Measurements from ENCODE around the gene PLS3. TPM values are rescaled to one million over a fixed set of nuclear protein-coding genes. Genes with fewer than 3 reads are reported as not detected.
"Not testable (repeated sequence)": the region's sequence is repeated elsewhere in the genome, so short reads cannot be mapped to it uniquely, and the experiment has no call there.

The PLS3 gene
- total RNA-seq (2014; rRNA removed; shearing (Covaris generic)), result 72.6 and 80.5 TPM in 2 replicates

DNA sequence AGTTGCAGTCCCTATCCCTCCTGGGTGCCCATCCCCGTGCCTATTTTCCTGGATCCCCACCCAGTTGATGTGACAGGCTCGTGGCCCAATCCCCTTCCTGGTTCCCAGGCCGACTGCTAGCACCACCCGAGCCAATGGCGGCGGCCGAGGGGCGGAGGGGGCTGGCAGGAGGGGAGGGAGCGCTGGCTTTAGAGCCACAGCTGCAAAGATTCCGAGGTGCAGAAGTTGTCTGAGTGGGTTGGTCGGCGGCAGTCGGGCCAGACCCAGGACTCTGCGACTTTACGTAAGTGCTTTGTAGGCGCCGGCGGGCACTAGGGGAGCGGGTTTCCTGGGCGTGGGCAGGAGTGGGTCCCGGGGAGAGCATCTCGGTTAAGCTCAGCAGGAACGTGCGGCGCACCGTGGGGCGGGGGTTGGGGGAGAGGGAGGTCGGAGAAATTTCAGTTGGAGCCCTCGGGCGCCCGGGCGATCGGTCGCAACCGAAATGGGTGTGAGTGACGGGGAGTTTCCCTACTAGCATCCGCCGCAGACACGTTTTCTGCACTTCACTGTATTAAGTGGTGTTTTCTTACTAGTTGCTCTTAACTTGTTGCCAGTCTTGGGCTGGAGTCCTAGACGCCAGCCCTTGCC lies at the start of gene PLS3:
TSS of gene PLS3 (plus strand) at position 197 of the 627 bp plus-strand sequence. CDS start 49,077 bp downstream, outside the sequence.
- peak; percentile 56 for DNase-seq (ENCODE audit: low spot score)

GRCh38 chrX:115518113-115518512 lies 42.9 kb upstream of the PLS3 start:
- DNase-seq (ENCODE audit: low spot score), result no peak

DNA sequence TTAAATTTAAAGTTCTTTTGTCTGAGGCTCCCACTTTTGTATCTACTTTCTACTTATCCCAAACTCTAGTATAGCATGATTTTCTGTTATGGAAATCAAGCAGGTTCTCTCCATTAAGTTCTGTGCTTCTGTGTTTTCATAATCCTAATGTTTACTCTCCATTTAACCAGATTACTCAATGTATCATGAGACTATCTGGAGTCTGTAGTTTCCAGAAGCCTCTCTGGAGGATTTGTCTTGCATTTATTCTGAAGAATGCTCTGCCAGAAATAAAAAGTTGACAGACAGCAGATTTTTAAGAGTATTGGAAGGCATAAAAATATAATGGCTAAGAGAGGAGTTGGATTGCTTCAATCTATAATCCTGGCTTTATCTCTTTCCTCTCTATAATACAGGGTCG lies 39.2 kb upstream of the PLS3 start:
- DNase-seq (ENCODE audit: low spot score), result no peak

DNA sequence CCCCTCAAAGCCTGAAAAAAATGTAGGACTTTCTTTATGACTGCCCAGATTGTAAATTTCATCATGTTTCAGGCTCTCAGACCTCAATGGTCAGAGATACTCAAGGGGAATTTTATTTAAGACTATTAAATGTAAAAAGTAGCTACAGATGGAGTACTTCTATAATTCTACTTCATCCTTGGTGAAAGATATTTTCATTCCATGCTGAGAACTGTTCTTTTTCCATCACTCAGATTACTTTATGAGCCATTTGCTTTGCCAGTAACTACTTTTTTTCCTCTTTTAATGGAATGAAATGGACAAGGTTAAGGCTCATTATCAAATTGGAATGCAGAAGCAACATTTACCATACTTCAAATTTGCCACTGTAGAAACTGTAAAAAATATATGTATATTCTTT lies 38.0 kb upstream of the PLS3 start:
- no peak for DNase-seq (ENCODE audit: low spot score)

- no peak for DNase-seq (ENCODE audit: low spot score)
These were observed 35.5 kb upstream of the PLS3 start for GRCh38 chrX:115525486-115525885.

- DNase-seq (ENCODE audit: low spot score), result peak; percentile 8
These were observed 29.1 kb upstream of the PLS3 start for GRCh38 chrX:115531818-115532403.

DNA sequence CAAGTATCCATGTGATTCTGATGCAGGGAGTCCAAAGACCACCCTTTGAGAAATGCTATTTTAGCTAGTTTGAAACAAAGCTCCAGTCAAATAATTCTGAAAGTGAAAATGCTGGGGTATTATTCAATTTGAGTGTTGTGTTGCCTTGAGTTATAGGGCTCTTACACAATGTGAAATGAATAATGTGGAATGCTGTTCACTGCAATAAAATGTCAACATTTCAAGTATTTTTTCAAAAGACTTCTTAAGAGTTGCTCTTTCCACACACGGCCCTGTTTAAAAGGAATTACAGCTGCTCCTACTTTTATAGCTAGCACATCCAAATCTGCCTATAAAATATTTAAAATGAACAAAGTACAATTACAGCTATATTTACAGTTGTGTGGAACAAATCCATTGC lies 27.5 kb upstream of the PLS3 start:
- DNase-seq (ENCODE audit: low spot score), result no peak

GRCh38 chrX:115534383-115534782 lies 26.6 kb upstream of the PLS3 start:
- DNase-seq (ENCODE audit: low spot score), result no peak

DNA sequence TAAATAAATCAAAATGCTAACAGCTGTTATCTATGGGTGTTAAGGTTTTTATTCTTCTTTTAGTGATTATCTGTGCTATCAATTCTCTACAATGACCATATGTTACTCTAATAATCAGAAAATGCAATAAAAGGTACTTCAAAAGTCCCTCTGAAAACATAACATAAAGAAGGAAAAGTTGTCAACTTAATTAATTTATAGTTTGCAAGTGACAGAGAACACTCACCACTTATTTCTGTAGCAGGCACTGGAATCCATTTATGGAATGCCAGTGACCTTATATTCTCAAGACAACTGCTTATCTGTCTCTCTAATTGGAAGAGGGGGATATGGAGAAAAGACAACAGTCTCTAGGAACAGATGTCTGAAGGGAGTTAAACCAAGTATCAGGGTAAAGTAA lies 25.6 kb upstream of the PLS3 start:
- no peak for DNase-seq (ENCODE audit: low spot score)

- no peak for DNase-seq (ENCODE audit: low spot score)
These were observed 25.1 kb upstream of the PLS3 start for GRCh38 chrX:115535844-115536243.

DNA sequence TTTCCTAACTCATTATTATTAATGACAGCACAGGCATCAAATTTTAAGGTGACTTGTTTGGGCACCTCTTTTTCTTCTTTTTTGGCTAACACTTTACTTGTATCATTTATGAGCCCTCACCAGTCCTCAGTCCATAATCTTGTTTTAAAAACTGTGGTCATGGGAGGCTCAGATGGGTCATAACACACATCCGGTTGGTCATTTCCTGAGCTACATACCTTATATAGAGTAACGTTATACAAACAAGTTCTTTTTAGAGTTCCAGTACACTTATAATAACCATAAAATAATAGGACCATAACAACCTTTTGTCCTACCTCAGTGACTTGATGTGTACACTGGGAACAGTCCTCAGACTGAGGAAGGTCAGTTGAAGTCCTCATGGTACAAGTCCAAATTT lies 21.1 kb upstream of the PLS3 start:
- no peak for DNase-seq (ENCODE audit: low spot score)

DNA sequence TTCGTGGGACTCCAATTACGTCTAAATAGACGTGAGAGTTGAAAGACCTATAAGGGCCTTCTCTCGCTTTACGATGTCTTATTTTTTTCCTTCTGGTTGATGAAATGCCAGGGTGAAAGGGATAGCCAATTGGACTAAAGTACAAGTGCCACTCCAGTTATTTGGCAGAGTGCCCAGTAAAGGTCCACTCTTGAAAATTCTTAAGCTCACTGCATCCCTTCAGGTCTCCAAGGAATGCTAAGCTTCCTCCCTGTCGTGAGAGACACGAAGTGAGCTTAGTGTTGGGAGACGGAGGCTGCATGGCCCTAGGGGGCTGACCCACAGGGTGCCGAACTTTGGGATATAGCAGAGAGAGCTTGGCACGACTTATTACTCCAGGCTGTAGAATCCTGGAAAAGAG lies 19.9 kb upstream of the PLS3 start:
- not testable (repeated sequence) for DNase-seq (ENCODE audit: low spot score)

GRCh38 chrX:115547448-115547847 lies 13.5 kb upstream of the PLS3 start:
- DNase-seq (ENCODE audit: low spot score), result no peak

GRCh38 chrX:115549008-115549407 lies 12.0 kb upstream of the PLS3 start:
- no peak for DNase-seq (ENCODE audit: low spot score)

- no peak for DNase-seq (ENCODE audit: low spot score)
These were observed 7.8 kb upstream of the PLS3 start for GRCh38 chrX:115553171-115553570.

DNA sequence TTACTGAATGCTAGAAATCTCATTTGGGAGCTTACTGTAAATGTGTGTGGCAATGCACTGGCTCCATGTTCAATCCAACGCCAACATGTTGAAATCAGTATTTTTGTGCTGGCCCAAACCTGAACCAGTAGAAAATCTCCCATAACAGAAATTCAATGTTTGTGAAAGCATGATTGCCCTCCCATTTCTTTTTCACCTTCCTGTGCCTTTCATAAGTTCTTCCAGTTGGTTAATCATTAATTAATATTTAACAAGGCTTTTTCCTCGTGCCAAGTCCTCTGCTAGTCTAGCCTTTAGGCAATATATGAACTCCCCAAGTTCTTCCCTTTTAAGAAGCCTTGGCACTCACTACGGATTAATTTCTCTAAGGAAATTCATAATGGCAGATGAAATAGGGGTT lies 1.3 kb upstream of the PLS3 start:
- no peak for DNase-seq (ENCODE audit: low spot score)

- DNase-seq (ENCODE audit: low spot score), result peak; percentile 33
These were observed 580 bp upstream of the PLS3 start for GRCh38 chrX:115560211-115560977.

DNA sequence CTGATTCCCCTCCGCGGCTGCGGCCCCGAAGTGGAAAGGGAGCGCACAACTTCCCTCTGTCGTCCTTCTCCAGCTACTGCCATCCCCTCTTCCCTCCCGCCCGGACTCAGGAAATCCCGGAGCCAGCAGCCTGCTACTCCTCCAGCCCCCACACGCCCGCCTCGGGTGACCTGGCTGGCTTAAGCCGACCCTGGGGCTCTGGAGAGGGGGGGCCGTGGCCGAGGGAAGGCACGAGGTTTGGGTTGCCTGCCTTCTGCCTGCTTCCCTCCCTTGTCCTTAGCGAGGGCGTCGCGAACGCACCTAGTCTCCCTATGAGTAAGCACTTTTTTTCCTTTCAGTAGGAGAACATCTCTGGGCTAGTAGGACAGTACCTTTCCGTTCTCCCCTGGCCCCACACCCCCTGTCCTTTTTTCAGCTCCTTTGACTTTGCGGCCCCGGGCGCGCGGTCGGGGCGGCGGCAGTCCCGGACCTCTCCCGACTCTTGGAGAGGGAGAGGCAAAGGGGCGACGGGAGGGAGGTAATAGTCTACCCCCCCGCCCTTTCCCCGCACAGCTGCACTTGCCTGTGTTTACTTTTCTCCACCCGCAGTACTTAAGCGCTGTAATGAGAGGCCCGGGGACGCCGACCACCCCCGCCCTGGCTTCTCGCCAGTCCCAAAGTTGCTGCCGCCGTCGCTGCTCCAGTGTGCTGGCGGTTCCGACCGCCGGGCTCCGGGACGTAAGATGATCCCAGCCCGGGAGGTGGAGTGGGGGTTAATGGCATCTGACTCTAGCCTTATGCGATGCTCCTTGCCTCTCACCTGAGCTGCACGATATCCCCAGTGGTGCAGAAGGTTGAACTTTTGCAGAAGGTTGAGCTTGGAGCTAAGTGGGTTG lies 868 bp downstream of the PLS3 start:
- peak; percentile 1 for DNase-seq (ENCODE audit: low spot score)

- no peak for DNase-seq (ENCODE audit: low spot score)
These were observed 1.5 kb downstream of the PLS3 start for GRCh38 chrX:115562480-115562847.

DNA sequence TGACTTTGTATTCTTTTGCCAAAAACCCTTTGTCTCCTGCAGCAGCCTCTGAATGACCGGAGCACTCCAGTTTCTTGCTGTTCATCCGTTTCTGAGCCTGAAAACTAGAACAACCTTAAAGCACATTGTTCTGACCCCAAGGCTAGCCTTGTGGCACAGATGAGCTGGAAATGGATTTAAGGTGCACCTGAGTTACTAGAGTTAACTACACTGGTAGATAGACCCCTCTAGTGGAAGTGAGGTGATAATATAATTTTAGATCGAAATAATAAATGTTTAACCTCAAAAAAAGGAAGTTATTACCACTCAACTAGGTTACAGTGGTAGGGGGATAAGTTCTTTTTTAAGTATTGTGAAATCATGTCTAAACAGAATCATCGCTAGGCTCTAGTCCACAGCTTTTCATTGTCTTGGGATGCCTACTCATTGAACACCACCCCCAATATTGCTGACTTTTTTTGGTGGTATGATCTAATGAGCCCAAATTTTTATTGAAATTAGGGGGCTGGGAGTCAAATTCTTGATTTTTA lies 2.7 kb downstream of the PLS3 start:
- no peak for DNase-seq (ENCODE audit: low spot score)

- no peak for DNase-seq (ENCODE audit: low spot score)
These were observed 3.3 kb downstream of the PLS3 start for GRCh38 chrX:115564243-115564642.

GRCh38 chrX:115565888-115566287 lies 4.9 kb downstream of the PLS3 start:
- no peak for DNase-seq (ENCODE audit: low spot score)
